ENCODE results near the gene DOCK2.
"Not testable (repeated sequence)": the region's sequence is repeated elsewhere in the genome, so short reads cannot be mapped to it uniquely, and the experiment has no call there.

DOCK2 gene

GRCh38 chr5:169756071-169756765, 119.1 kb downstream of the DOCK2 start:
- no peak for DNase-seq (ENCODE audit: low read depth)

- peak; percentile 65 for DNase-seq (ENCODE audit: low read depth)
These were observed 119.9 kb downstream of the DOCK2 start for GRCh38 chr5:169757016-169757415.

DNA sequence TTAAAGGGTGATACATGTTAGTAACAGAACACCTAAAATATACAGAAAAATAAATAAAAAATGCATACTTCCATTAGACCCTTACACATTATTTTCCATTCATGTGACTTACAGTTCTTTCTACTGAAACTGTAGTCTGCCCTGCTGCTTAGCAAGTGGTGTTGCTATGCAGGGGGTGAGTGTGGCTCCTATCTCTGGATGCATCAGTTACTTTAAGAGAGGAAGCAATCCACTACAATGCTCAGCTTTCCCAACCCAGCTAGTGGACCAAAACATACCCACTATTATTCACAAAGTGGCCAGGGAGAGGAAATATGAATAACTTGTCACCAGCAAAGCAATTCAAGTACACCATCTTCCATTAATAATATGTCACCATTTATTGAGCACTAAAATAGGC, 121.8 kb downstream of the DOCK2 start:
- DNase-seq (ENCODE audit: low read depth) = peak; percentile 52

DNA sequence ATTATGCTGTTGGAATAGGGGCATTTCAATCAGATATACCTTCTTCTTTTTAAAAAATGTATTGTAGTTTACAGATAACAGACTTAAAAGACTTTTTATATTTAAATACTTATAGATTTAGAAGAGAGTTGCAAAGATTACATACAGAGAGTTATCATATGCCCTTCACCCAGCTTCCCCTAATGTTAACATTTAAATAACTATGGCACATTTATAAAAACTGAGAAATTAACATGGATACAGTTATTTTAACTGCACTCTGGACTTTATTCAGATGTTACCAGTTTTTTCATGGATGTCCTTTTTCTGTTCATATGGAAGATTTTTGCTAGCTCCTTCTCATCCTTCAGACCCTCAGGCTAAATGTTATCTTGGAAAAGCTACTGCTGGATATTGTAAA, 123.2 kb downstream of the DOCK2 start:
- DNase-seq (ENCODE audit: low read depth) = no peak

DNA sequence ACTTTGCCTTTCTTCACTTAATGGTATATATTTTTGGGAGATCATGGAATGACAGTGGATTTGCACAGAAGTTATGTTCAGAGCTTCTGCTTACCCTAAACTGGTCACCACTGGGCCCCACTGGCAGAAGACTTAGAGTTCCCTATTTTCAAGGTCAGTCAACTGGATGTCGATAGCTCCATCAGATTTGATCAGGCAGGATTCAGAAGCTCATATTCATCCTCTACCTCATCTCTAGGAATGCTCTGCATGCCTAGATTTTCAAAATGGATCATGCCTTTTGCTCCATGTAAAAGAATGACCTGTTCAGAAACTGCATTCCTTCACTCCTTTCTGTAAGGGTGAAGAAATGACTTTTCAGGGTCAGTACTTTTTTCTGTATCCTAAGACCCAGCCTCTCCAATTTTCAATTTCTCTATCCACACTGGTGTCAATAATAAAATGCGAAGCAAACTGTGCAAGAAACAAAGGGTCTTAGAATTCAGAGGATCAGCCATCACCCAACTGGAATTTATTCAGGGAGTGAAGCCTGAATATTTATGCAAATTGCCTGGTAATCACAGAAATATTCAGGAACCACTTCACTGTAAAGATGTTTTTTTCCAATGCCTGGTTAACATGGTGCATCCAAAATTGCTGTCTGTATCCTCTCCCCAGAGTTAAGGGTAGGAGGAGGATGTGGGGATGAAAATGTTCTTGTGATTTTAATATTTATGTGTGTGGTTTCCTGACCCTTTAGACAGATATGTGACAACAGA, 125.4 kb downstream of the DOCK2 start:
- DNase-seq (ENCODE audit: low read depth) = peak; percentile 77

GRCh38 chr5:169763376-169764017, 126.4 kb downstream of the DOCK2 start:
- DNase-seq (ENCODE audit: low read depth) = peak; percentile 62

DNA sequence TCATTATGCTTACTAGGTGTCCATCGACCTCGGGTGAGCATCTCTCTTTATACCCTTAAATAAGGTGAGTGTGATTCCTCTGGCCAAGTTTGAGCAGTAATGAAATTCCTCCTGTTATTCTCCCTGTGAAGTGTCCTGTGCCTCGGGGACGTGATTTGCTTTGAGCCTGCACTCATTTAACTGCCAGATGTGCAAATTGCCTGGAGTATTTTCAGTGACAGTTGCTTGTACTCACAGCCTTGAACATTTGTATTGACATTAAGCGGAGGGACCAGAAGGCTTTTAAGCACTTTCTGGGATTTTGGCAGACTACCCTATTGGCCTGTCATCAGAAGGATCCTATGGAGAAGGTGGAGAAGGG, 126.9 kb downstream of the DOCK2 start:
- DNase-seq (ENCODE audit: low read depth) = no peak

- peak; percentile 68 for DNase-seq (ENCODE audit: low read depth)
These were observed 128.3 kb downstream of the DOCK2 start for GRCh38 chr5:169765176-169765996.

DNA sequence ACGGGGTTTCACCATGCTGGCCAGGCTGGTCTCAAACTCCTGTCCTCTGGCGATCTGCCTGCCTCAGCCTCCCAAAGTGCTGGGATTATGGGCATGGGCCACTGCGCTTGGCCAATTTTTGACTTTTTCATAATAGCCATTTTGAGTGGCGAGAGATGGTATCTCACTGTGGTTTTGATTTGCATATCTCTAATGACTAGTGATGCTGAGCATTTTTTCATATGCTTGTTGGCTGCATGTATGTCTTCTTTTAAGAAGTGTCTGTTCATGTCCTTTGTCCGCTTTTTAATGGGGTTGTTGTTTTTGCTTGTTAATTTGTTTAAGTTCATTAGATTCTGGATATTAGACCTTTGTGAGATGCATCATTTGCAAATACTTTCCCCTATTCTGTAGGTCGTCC, 129.9 kb downstream of the DOCK2 start:
- DNase-seq (ENCODE audit: low read depth) = not testable (repeated sequence)

DNA sequence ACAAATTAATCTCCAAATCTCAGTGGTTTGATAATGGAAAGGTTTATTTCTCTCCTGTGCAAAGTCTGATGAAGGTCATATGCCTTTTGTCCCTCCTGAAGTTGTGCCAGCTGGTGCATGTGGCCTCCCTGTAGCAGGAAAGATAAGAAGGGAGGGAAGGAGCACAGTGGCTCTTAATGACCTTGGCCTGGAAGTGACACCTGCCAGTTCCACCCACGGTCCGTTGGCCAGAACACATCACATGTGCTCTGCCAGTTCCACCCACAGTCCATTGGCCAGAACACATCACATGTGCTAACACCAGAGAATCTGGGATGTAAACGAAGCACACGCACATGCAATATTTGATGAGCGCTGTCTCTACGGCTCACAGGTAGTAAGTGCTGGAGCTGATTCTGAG, 130.9 kb downstream of the DOCK2 start:
- no peak for DNase-seq (ENCODE audit: low read depth)

GRCh38 chr5:169768416-169768815, 131.3 kb downstream of the DOCK2 start:
- DNase-seq (ENCODE audit: low read depth) = no peak

DNA sequence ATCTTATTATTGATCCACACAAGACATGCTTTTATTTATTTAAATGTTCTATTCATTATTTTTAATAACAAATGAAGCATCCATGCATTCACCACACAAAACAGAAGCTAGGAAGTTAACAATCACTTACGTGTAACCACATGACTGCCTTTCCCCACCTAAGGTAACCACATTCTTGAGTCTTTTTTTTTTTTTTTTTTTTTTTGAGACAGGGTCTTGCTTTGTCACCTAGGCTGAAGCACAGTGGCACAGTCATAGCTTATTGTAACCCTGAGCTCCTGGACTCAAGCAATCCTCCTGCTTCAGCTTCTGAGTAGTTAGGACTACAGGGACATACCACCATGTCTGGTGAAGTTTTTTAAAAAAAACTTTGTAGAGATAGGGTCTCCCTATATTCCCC, 133.0 kb downstream of the DOCK2 start:
- DNase-seq (ENCODE audit: low read depth) = no peak

- no peak for DNase-seq (ENCODE audit: low read depth)
These were observed 135.2 kb downstream of the DOCK2 start for GRCh38 chr5:169772256-169772655.

GRCh38 chr5:169772688-169773087, 135.6 kb downstream of the DOCK2 start:
- peak; percentile 59 for DNase-seq (ENCODE audit: low read depth)

DNA sequence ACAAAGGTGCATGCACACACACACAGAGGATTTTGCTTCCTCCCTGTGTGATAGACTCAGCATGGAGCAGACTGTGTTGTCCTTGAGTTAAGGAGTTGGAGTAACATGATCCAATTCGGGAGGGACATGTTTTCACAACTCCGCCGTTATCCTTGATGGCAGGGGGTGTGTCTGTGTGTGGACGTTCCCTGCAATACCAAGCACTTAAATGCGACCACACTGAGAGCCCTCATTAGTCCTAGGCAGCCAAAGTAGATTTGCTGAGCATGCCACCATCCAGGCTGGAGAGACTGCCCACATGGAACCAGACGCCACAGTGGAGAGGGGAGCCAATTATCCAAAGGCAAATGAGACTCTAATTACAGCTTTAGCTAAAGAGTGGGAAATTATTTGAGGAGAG, 140.1 kb downstream of the DOCK2 start:
- DNase-seq (ENCODE audit: low read depth) = no peak

DNA sequence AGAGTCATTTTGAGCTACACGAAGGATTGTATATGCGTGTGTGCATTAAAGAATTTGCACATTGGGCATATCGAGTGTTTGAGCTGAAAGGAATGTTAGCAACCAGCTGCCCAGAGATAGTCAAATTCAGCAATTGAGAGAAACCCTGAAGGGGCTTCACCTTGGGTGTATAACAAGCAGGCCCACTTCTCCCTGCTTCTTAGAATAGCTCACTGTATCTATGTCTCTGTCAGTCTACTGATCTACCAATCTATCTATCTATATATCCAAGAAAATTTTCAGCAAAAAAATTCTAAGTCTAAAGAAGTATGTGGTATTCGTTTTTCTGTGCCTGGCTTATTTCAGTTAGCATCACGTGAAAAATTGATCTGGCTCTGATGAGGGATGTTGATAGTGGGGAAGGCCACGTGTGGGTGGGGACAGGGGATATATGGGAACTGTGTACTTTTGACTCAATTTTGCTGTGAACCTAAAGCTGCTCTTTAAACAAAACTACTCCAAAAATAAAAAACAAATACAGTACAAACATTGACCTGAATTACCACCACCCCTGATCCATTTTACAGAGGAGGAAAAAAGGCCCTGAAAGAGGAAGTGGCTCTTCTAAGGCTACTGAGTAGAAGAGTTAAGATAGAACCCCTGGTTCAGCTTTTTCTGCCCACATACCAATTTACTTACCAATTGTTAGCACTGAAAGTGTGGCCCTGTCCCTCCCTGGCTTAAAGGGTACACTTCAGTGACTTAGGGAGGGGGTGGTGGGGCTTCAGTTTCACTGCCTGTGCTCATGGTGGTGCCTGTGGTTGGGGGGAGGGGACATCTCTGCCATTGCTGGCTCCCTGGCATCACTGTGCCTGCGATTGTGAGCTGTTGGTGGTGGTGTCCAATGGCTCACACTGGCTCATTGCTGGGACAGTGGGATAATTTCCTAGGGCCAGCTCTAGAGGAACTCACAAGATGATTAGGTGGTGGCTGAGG, 141.8 kb downstream of the DOCK2 start:
- no peak for DNase-seq (ENCODE audit: low read depth)

- DNase-seq (ENCODE audit: low read depth) = no peak
These were observed 144.6 kb downstream of the DOCK2 start for GRCh38 chr5:169781420-169782345.

DNA sequence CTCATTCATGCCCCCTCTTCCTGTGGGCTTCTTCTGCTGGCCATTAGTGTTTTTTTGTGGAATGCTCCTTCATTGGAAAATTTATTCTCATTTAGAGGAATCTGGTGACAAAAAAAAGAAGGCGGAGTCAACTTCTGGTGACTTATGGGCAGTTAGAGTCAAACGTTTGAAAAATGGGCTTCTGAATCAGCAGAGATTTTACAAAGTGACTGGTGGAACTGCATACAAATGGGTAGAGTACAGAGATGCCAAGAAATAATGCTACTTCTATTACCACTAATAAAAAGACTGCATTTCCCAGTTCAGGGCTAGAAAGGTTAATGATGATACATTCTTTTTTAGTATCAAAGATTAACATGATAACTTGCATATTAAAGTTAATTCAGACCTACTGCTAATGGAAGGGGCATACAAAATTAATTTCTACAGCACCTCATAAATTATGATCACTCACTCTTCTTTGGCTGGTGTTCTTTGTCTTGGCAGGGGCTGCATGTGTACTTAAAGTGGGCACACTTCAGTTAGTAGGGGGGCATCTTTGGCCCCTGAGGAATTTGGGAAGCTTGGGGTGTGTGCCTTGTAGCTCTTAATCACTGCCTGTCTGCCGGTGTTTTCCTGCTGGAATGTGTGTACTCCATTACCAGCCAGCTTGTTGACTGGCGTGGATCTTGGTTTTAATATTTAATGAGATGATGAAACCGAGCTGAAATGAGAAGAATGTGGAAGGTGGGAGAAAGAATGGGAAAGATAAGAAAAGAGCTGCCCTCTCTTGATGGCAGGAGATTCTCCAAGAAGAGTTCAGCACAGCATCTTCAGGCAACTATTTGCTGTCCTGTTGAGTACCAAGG, 148.9 kb downstream of the DOCK2 start:
- peak; percentile 63 for DNase-seq (ENCODE audit: low read depth)

DNA sequence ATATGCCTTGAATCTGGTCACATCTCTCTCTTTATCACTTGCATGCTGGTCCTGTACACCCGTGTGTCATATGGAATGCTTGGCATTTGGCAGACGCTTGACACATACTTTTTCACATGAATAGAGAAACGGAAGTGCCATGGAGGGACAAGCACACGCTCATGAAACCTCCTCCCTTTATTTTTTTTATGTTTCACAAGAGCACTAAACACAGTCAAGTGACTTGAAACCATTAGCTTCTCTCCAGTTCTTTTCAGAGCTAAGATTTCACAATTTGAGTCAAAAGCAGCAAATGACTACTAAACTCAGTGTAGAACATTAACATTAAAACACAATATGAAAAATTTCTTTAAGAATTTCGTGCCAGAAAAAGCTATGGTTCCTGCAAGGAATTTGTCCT, 151.1 kb downstream of the DOCK2 start:
- DNase-seq (ENCODE audit: low read depth) = peak; percentile 90
